ENCODE data around the gene LLGL1.

The LLGL1 gene

GRCh38 chr17:18253947-18254821, 28.7 kb downstream of the LLGL1 start:
- DNase-seq: no peak

DNA sequence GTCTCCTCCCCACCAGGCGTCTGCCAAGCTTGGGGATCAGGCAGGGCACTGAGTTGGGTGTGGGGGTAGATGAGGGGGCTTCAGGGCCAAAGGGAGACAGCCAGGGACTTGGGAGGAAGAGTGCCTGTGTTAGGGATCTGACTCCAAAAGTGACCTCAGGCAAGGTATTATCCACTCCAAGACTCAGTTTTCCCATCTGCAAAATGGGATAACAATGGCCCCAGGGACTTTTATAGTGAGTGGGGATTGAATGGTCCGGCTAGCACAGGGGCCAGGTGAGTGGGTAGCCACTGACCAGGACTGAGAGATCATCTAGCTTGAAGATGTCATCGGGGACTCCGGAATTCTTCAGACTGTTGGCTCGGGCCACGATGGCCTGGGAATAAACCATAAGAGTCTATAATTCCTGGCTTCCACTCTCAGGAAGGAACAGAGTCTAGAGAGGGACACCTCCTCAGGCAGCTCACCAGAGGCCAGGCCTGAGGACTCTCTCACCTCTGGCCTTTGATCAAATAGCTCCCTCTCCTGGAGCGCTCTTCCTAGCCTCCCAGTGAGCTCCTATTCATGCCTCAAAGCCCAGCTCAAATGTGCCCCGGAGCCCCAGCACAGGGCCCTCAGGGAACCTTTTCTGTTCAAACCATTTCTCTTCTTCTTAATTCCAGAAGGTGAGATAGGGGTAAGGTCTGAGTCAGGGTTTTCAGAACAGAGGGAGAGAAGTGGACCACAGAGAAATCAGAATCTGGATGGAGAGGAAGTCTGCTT, 29.6 kb downstream of the LLGL1 start:
- no peak for DNase-seq

DNA sequence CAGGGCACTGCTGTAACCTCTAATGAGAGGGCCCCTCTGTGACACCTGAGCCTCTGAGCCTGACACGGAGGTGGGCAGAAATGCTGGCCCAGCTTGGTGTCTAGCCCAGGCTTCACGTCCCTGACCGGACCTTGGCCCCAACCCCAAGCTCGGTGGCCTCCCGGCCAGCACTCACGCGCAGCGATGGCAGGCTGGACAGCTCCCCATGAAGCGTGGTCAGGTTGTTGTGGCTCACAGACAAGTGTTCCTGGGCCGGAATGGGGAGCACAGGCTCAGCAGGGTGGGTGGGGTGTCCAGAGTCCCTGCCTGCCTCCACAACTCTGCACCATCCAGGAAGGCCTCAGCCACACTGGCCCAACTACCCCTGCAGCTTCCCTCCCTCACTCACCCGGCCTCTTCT, 30.9 kb downstream of the LLGL1 start:
- no peak for DNase-seq

- DNase-seq: no peak
Measured at GRCh38 chr17:18256776-18257175, 31.3 kb downstream of the LLGL1 start.

- no peak for DNase-seq
Measured at GRCh38 chr17:18257268-18257981, 32.0 kb downstream of the LLGL1 start.

DNA sequence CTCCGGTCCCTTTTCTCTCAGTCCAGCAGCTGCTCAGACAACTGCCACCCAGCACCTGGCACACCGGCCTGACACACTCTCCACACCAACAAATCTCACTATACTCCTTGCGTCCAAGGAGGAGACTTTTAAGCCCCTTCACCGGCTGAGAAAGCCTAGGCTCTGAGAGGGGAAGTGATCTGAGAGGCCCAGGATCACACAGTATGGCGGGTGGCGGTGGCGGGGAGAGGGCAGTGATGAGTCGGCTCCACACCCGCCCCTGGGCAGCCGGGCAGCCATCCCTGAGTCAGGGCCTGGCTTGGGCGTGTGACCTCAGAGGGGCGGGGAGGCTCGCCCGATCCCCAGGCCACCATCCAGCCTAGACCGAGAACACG, 32.5 kb downstream of the LLGL1 start:
- DNase-seq: no peak

- no peak for DNase-seq
Measured at GRCh38 chr17:18258356-18259038, 33.1 kb downstream of the LLGL1 start, which contains the start of gene FLII. TSS of gene FLII (minus strand) at chr17:18258738. CDS start at chr17:18258690, 48 bp downstream.

- DNase-seq: no peak
Measured at GRCh38 chr17:18259621-18260331, 34.3 kb downstream of the LLGL1 start.

DNA sequence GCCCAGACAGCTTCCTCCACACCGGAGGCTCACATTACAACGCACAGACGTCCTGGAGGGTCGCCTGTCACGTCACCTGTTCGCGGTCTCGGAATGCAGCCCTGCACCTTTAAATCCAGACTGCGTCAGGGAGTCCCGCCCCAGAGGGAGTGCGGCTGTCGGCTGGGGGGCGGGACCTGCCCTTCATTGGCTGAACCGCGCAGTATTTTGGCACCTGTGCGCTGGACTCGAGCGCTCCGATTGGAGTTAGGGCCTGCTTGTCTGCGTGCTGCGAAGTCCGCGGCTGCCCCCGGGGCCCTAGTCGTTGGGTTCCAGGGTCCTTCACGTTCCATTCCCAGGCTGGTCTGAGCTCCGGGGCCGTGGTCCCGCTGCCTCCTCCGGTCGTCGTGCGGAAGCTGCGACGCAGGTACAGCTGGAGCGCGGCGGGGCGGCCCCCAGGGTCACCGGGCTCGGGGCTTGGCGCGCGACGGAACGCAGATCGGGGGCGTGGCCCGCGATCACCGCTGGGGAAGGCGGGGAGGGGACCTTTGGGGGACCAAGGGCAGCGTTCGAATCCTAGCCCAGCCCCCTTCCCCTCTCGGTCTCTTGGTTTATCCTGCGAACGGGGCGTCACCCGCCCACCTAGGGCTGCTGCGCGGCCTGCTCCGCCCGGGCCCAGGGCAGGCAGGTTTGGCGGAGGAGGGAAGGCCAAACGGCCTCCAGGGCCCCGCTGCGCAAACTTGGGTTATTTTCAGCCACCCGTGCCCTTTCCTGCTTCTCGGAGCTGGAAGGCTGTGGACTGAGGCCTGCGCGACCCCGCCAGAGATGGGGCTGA, 35.1 kb downstream of the LLGL1 start, which contains the start of gene MIEF2:
TSS of gene MIEF2 (plus strand) at position 331 of the 814 bp plus-strand sequence. CDS start 2,059 bp downstream, outside the sequence.
- peak; percentile 82 to 93 for DNase-seq

DNA sequence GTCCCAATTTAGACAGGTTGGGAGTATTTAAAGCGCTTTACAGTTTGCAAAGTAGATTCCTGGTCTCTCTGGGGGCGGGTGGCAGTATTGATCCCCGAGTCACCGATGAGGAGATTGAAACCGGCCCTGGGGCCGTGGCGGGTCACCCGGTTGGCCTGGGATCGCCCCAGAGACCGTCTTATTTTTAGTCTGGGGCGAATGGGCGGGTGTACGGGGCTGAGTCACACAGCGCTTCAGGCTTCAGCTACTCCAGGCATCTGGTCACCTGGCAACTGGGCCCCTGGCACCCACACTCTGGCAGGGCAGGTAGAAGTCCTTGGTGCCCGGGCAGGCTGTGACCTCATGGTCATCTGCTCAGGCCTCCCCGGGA, 35.7 kb downstream of the LLGL1 start:
- no peak for DNase-seq

DNA sequence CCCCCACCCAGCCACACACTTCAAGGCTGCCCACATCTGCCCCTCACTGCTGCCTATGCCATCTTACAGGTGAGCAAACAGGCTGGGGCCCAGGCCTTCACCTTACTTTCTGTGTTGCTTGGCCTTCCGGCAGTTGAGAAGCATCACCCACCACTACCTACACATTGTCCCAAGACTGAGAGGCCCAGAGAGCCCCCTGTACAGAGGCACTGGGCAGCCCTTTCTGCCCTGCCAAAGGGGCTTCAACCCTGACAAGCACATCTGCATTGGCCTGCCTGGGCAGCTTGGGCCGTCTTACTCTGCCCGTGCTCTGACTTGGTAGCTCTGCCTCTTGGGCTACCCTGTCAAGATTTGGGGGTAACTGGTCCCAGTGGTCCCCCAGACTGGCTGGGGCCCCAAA, 36.2 kb downstream of the LLGL1 start:
- no peak for DNase-seq

- no peak for DNase-seq
Measured at GRCh38 chr17:18262111-18262510, 36.7 kb downstream of the LLGL1 start.

DNA sequence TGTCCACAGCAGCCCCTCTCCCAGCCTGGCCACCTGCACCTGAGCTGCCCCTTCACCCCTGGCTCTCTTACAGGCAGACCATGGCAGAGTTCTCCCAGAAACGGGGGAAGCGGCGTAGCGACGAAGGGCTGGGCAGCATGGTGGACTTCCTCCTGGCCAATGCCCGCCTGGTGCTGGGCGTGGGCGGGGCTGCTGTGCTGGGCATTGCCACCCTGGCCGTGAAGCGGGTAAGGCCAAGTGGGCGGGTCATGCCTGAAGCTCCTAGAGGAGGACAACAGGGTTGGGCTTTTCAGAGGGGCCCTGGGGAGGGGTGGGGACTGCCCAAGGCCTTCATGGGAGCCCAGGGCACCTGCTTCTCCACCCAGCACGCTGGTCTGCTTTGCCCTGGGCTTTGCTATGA, 37.2 kb downstream of the LLGL1 start:
- no peak for DNase-seq

GRCh38 chr17:18263885-18264682, 38.6 kb downstream of the LLGL1 start:
- DNase-seq: no peak

DNA sequence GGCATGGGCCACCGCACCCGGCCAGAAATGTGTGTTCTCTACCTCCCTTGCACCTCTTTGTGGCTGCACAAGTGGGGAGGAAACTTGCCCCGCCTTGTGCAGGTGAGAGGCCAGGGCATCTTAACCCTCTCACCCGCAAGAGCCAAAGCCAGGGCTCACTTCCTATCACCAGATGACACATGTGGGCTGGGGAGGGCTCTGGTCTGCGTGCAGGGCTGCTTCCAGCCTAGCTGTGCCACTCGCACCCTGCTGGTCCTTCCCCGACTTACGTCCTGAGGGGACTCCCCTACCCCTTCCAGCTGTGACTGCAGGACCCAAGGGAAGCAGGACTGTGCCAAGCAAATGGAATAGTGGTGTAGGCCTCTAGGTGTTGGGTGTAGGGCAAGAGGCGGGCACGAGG, 41.9 kb downstream of the LLGL1 start:
- DNase-seq: no peak

GRCh38 chr17:18267927-18268711, 42.7 kb downstream of the LLGL1 start:
- DNase-seq: no peak

DNA sequence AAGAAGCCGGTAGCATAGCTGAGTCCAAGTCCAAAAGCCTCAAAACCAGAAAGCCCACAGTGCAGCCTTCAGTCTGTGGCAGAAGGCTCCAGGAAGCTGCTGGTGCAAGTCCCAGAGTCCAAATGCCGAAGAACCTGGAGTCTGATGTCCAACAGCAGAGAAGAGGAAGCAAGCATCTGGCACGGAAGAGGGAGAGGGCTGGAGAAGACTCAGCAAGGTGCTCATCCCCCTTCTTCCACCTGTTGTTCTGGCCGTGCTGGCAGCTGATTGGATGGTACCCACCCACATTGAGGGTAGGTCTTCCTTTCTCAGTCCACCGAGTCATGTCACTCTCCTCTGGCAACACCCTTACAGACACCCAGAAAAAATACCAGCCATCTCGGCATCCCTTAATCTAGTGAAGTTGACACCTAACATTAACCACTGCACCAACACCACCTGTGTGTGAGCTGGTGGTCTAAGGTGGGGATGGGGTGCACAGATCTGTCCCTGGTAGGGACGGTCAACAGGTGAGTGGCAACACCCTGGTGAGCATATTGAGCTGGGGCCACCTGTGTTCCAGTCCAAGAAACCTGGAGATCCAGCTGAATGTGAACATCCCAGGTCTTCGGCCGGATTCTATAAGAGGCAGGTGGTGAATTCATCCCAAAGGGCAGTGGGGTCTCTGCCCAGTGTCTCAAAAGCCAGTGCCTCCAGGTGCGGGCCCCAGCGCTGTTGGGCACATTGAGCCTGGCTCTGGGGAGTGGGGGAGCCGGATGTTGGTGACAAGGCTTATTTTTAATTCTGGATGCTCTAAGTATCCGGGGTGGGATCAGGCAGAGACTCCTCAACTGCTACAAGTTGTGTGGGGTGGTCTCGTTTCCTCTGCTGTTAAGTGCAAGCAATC, 44.9 kb downstream of the LLGL1 start:
- DNase-seq: no peak

DNA sequence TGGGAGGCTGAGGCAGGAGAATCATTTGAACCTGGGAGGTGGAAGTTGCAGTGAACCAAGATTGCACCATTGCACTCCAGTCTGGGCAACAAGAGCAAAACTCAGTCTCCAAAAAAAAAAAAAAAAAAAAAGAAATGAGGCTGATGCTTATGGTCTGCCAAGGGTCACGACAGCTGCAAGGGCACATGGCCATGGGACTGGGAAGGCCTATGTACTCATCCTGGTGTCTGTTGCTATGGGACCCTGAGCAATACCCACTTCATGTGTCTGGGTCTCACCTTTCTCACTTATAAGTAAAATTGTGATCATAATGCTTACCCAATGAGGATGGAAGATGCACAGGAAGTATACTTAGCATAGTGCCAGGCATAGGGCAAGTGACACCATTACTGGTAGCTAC, 51.6 kb downstream of the LLGL1 start:
- no peak for DNase-seq

Data from cerebellar nuclear complex (tissue), 1 donor.